GM12872 (cell line): ENCODE data around the gene MR1.

Experiments
- TF ChIP-seq, protein P1 (sequence below): IDR thresholded peaks from 3 replicates; pipeline ENCODE4 v1.5.1; 2011; ENCODE audit warnings: low read depth, mild to moderate bottlenecking, low read length, moderate library complexity; ENCODE audit not compliant: insufficient read depth

Gene MR1

DNA sequence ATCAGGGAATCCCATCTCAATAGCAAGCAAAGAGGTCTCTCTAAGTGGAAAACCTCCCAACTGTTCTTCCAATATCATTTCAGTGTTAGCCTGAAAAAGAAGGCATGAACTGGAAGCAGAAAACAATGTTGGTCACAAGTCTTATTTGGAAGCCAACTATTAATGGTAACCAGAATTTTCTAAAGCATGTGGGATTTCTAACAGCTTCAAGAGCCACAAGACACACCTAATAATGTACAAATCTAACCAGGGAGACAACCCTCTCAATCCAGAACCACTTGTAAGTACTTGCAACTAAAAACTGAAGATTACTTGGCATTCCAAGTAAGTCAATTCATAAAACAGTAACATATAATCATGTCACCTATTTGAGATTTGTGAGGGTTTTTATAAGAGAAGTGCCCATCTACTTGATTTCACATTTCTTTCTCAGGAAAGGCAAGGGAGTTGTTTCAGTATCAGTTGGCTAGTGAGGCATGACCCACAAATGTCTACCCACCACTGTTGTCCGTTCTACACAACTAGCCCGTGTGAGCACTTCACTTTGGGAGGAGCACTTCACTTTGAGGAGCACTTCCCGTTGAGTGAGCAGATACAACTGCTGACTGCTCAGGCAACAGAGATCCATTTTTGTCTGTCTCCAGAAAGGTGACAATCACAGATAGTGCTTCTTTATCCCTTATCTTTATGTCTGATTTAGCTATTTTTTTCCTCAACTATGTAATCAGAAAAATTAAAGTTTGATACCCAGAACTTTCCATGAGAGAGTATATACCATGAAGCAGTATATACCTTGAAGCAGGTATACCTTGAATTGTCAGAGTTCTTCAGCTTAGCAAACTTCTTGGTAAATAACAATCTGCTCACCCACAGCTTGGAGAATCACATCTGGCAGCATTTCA is 22.2 kb upstream of the MR1 start:
- TF ChIP-seq, protein P1, sequence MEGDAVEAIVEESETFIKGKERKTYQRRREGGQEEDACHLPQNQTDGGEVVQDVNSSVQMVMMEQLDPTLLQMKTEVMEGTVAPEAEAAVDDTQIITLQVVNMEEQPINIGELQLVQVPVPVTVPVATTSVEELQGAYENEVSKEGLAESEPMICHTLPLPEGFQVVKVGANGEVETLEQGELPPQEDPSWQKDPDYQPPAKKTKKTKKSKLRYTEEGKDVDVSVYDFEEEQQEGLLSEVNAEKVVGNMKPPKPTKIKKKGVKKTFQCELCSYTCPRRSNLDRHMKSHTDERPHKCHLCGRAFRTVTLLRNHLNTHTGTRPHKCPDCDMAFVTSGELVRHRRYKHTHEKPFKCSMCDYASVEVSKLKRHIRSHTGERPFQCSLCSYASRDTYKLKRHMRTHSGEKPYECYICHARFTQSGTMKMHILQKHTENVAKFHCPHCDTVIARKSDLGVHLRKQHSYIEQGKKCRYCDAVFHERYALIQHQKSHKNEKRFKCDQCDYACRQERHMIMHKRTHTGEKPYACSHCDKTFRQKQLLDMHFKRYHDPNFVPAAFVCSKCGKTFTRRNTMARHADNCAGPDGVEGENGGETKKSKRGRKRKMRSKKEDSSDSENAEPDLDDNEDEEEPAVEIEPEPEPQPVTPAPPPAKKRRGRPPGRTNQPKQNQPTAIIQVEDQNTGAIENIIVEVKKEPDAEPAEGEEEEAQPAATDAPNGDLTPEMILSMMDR: no peak

DNA sequence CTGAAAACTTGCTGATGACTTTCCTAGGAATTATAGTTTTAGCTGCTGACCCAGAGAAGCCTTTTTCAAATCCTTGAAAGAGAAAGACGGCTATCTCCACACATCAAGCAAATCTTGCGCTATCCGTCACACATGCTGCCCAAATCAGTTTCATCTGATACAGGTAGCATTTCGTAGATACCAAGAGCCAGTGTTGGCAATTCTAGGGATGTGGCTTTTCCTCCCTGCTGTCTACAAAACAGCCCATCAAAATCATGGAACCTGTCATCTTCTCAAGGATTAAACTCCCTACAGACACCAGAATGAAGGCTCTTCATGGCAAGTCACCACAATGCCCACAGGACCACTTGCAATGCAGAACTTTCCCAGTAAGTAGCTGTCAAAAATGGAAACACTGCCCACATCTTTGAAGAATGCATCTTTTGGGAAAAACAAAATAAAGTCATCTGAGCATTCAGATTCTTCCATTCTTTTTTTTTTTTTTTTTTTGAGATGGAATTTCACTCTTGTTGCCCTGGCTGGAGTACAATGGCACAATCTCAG is 21.5 kb upstream of the MR1 start:
- TF ChIP-seq, protein P1: no peak

DNA sequence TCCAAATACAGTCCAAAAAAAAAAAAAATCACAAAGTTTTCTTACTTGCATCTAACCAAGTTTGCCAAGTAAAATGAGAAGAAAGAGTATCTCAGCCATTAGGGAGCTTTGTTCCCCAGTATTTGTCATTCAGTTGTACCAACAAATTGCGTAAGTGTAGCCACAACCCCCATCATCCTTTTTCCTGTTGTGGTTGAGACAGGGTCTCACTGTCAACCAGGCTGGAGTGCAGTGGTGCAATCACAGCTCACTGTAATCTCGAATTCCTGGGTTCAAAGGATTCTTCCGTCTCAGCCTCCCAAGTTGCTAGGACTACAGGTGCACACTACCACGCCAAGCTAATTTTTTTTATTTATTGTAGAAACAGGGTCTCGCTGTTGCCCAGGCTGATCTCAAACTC is 20.6 kb upstream of the MR1 start:
- TF ChIP-seq, protein P1: no peak

DNA sequence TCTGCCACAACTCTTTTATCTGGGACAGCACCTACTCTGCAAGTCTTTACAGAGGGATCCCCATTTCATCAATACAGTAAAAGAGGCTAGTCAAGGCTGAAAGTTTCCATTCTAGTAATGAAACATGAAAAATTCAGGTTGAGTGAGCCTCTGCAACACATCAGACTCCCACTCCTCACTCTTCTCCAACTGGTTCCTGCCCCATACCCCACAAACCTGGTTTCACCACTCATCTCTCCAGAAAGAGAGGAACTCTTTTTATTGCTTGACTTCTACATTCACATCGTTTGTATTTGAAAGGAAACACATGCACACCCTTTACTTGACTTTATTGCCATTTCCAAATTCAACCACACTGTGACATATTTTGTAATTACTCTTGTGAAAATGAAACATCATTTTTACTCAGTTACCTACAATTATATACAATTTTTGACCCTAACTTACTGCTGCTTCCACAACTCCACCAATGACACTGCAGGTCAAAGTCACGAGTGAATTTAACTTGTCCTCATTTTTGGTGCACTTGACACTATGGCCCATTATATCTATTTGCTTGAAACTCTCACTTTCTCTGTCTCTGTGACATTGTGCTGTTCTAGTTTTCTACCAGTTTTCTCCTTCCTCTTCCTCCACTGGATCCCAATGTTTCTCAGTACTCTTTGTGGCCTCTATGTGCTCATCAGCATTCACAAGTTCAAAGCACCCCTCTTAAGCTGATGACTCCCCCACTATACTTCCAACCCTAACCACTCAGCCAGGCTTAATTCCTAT is 19.1 kb upstream of the MR1 start:
- TF ChIP-seq, protein P1: no peak

DNA sequence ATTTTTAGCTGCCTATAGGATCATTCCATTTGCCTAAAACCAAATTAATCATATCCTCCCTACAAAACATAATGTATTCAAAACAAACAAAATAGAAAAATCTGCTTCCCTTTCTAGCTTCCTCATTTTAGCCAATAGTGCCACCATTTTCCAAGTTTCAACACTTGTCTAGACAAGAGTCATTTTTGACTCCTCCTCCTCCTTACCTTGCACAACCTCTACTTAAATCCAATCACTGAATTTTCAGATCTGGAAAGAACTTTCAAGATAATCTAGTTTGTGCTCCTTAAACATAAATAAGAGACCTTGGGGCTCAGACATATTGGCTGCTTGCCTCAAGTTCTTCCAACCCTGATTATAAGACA is 18.6 kb upstream of the MR1 start:
- TF ChIP-seq, protein P1: no peak

DNA sequence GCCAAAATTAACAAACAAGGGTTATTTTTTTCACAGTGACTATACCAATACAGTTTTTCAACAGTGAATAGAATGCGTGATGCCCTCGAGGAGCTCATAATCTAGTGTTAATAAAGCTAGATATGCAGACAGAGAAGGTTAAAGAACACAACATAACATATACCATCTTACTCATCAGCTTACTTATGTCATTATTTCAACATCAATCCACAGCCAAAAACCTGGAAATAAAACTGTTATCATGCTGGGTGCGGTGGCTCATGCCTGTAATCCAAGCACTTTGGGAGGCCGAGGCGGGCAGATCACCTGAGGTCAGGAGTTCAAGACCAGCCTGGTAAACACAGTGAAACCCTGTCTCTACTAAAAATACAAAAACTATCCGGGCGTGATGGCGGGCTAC is 17.2 kb upstream of the MR1 start:
- TF ChIP-seq, protein P1: no peak
